ENCODE data around the gene PTPRN2. TPM values are rescaled to one million over a fixed set of nuclear protein-coding genes. Genes with fewer than 3 reads are reported as not detected.

PTPRN2 gene
- total and polyA plus RNA-seq, 2 donors (not counting 3 experiments of a cell fraction or from before 2014, with no cell fraction given), result 0.62 to 0.88 TPM

- BruUV-seq (replicated peaks), result no TSS peak
- dilution Hi-C loops (cut with MboI; ENCODE audit: extremely low pct_ligation_motif_present, low sequenced_read_pairs), result no loop called here
- CTCF ChIA-PET, result no interaction called here
Measured at GRCh38 chr7:157507987-157508386, 1079.6 kb downstream of the PTPRN2 start.

More at GRCh38 chr7:157507987-157508386, 1079.6 kb downstream of the PTPRN2 start:
- Histone ChIP-seq H3K9me3 (replicated peaks; ENCODE audit: control insufficient read depth, insufficient read depth, low read length) (no peaks in the 10 kb centered on the region), H3K27me3 (ENCODE audit: control insufficient read depth in 2 of 2, insufficient read depth in 2 of 2, low read length in 2 of 2) (no peaks in the 10 kb centered on the region), H4K20me1 (replicated peaks; ENCODE audit: control insufficient read depth, extremely low read depth, insufficient read depth, low read length) (no peaks in the 10 kb centered on the region), H3K9ac (replicated peaks; ENCODE audit: extremely low read depth, insufficient read depth, low read length) (no peak overlapping the region), H3K79me2 (ENCODE audit: control insufficient read depth, insufficient read depth, low read length) (no peaks in the 10 kb centered on the region), H2AFZ (ENCODE audit: low read depth, low read length) (no peak overlapping the region), H3K4me3 (replicated peaks in 1 of 3; ENCODE audit: insufficient read depth in 1 of 3, low read depth in 1 of 3, low read length in 3 of 3) (no peak overlapping the region), H3K27ac (ENCODE audit: insufficient read depth, low read depth, low read length) (no peak overlapping the region), H3K4me1 (ENCODE audit: control insufficient read depth, extremely low read depth, insufficient read depth, low read length) (peaks cover 5% of the 10 kb centered on the region), H3K4me2 (ENCODE audit: insufficient read depth, low read length) (no peak overlapping the region), H3K36me3 (ENCODE audit: control insufficient read depth in 2 of 2, extremely low read depth in 1 of 2, insufficient read depth in 2 of 2, low read length in 2 of 2) (no peaks in the 10 kb centered on the region), H3K9me1 (replicated peaks; ENCODE audit: control insufficient read depth, extremely low read depth, insufficient read depth, low read length) (no peaks in the 10 kb centered on the region)
- intact Hi-C loops (cut with micrococcal nuclease), result no loop called here
- DNase-seq (ENCODE audit: low read depth, low spot score) (no peak), FAIRE-seq (no peak)
- POLR2A ChIA-PET, result no interaction called here
- TF ChIP-seq GATA2 (IDR thresholded peaks at IDR 0.05; ENCODE audit: insufficient read depth, insufficient read length, low read depth, low read length) (no peak), MAX (IDR thresholded peaks at IDR 0.05; ENCODE audit: insufficient read depth, insufficient read length) (no peak), EZH2 (IDR thresholded peaks at IDR 0.05; ENCODE audit: borderline replicate concordance, low read depth, low read length, severe bottlenecking) (no peak), FOS (IDR thresholded peaks at IDR 0.05; ENCODE audit: borderline replicate concordance, insufficient read depth, low read length) (no peak), MYC (IDR thresholded peaks at IDR 0.05; ENCODE audit: low read depth, low read length) (no peak), POLR2A (IDR thresholded peaks at IDR 0.05; ENCODE audit: low read depth, low read length) (no peak), CTCF (IDR thresholded peaks at IDR 0.05; ENCODE audit: extremely low read depth in 1 of 2, insufficient read depth in 1 of 2, low read depth in 1 of 2, low read length in 2 of 2) (no peak), POLR2AphosphoS5 (IDR thresholded peaks at IDR 0.05; ENCODE audit: insufficient read depth, low read depth, low read length) (no peak), JUN (IDR thresholded peaks at IDR 0.05; ENCODE audit: borderline replicate concordance, insufficient read depth, insufficient read length, low read depth) (no peak)

Measured in endothelial cell of umbilical vein (primary cell).